Ovary (tissue), 9 donors: ENCODE data around the gene BMP3. TPM values are rescaled to one million over a fixed set of nuclear protein-coding genes. Genes with fewer than 3 reads are reported as not detected.
A peak's percentile ranks its signal among the peaks of the same experiment; 100 is the strongest.

Experiments
- DNase-seq, 5 donors: peaks; one replicate each; pipeline ENCODE4 v3.0.0-alpha.2; 2019 to 2020
- H3K27ac ChIP-seq, 2 donors: fragments of 200-600 bp; one replicate each; pipeline versions ENCODE4 v1.5.1 to v1.8.0; 2019 to 2022
- H3K27me3 ChIP-seq: fragments of 200-600 bp; one replicate; pipeline ENCODE4 v1.8.0; 2022
- H3K36me3 ChIP-seq: fragments of 200-600 bp; sonication (generic); one replicate; pipeline ENCODE4 v1.5.1; 2019
- H3K4me1 ChIP-seq: one replicate; pipeline ENCODE4 v1.8.1; 2013; ENCODE audit warnings: mild to moderate bottlenecking, moderate library complexity; ENCODE audit not compliant: insufficient read depth
- H3K4me3 ChIP-seq: fragments of 200-600 bp; sonication (generic); one replicate; pipeline ENCODE4 v1.5.1; 2017
- H3K9me3 ChIP-seq, 2 donors: fragments of 200-600 bp in 1 of 2; sonication (generic) in 1 of 2; one replicate each; pipeline versions ENCODE4 v1.5.1 to v1.8.1; 2013 to 2019; ENCODE audit warnings: mild to moderate bottlenecking in 1 of 2, moderate library complexity in 1 of 2
- CTCF ChIP-seq, 3 donors: fragments of 450-650 bp in 2 of 3; fragments of 200-600 bp in 1 of 3; IDR thresholded peaks; one replicate each; pipeline versions ENCODE4 v1.5.1 to v1.8.0; 2016 to 2022; ENCODE audit warnings: antibody characterized with exemption in 3 of 3, mild to moderate bottlenecking in 1 of 3
- EP300 ChIP-seq: sonication (generic); formaldehyde crosslinking; IDR thresholded peaks from one replicate; pipeline ENCODE4 v1.6.1; 2017; ENCODE audit warnings: antibody characterized with exemption
- POLR2A ChIP-seq: fragments of 450-650 bp; IDR thresholded peaks from one replicate; pipeline ENCODE4 v1.6.1; 2017; ENCODE audit warnings: antibody characterized with exemption, mild to moderate bottlenecking, moderate library complexity
- WGBS, 3 donors: extraction: QIAGEN DNeasy Blood & Tissue Kit in 1 of 3; methylation state at CpG; one replicate each; pipeline versions ENCODE4 v1.1.5 to v1.1.7; 2013 to 2017; 5-methylcytosine and 5-hydroxymethylcytosine counted together
- intact Hi-C, 4 donors: fragments of 100-400 bp; cut with DNase I; formaldehyde crosslinking; loops; one replicate each; pipeline versions ENCODE4 v1.11.0 to v1.15.1; 2022 to 2023
- polyA plus RNA-seq, 2 donors: library from polyadenylated mRNA; stranded (reverse); fragments of 200-250 nt in 1 of 2; fragments of 350-450 nt in 1 of 2; fragmentation: Illumina TruSeq in 1 of 2; extraction: RNeasy Lipid Tissue Mini Kit (QIAGEN cat#74804) in 1 of 2; gene quantifications; one replicate each; pipeline ENCODE4 v1.2.3, GENCODE V29; 2013 to 2014
- total RNA-seq, 7 donors: library from RNA; depleted of rRNA in 2 of 7; stranded (reverse); fragments of >200 nt in 2 of 7; fragmentation: NEBNext Ultra II Directional in 3 of 7; extraction: Animal tissue kit (Norgen Biotek cat#: 25700) in 3 of 7; gene quantifications; one replicate each; pipeline versions ENCODE4 v1.1.0 to v1.2.4, GENCODE V29; 2016 to 2023
- donor health status: DM: no; HTN: no; CAD: no; lungs with moderate emphysema.
- donor health status: DM: no; HTN: no; CAD: no.
- donor health status: Bipolar disorder and iron deficiency.
- donor health status: DM: yes; HTN: yes; CAD: no.
- donor health status: DM: no; HTN: no; CAD: no.
- donor health status: DM: yes; HTN: yes; CAD: no.

Gene BMP3
- total and polyA plus RNA-seq, 9 donors: 0.56 to 10.1 (median 3.9) TPM

DNA sequence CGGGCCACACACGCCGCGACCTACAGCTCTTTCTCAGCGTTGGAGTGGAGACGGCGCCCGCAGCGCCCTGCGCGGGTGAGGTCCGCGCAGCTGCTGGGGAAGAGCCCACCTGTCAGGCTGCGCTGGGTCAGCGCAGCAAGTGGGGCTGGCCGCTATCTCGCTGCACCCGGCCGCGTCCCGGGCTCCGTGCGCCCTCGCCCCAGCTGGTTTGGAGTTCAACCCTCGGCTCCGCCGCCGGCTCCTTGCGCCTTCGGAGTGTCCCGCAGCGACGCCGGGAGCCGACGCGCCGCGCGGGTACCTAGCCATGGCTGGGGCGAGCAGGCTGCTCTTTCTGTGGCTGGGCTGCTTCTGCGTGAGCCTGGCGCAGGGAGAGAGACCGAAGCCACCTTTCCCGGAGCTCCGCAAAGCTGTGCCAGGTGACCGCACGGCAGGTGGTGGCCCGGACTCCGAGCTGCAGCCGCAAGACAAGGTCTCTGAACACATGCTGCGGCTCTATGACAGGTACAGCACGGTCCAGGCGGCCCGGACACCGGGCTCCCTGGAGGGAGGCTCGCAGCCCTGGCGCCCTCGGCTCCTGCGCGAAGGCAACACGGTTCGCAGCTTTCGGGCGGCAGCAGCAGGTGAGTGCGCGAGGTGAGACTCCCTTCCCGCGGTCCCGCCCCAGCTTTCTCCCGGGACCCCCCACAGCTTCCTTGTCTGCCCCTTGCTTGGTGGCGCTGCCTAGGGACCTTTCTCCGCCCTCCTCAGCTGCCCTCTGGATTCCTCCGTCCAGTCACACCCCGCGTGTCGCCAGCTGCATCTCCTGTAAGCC is 678 bp downstream of the BMP3 start:
- Histone ChIP-seq H3K4me3 (peak overlapping the region; percentile 33), H3K9me3 (no peaks in the 10 kb centered on the region), H3K4me1 (peaks cover 1% of the 10 kb centered on the region), H3K36me3 (no peaks in the 10 kb centered on the region), H3K27ac (peak overlapping the region in 1 of 2 donors; percentile 11), H3K27me3 (no peaks in the 10 kb centered on the region)
- intact Hi-C loops: no loop called here
- 1 to 2% (median 1%) methylated on average over 47 to 77 of the region's 77 CpGs for WGBS, 3 donors
- peak in 2 of 5 donors; percentile 27 to 50 for DNase-seq
- TF ChIP-seq POLR2A: no peak
- no peak for TF ChIP-seq EP300
- TF ChIP-seq CTCF (IDR thresholded peaks at IDR 0.05): no peak

DNA sequence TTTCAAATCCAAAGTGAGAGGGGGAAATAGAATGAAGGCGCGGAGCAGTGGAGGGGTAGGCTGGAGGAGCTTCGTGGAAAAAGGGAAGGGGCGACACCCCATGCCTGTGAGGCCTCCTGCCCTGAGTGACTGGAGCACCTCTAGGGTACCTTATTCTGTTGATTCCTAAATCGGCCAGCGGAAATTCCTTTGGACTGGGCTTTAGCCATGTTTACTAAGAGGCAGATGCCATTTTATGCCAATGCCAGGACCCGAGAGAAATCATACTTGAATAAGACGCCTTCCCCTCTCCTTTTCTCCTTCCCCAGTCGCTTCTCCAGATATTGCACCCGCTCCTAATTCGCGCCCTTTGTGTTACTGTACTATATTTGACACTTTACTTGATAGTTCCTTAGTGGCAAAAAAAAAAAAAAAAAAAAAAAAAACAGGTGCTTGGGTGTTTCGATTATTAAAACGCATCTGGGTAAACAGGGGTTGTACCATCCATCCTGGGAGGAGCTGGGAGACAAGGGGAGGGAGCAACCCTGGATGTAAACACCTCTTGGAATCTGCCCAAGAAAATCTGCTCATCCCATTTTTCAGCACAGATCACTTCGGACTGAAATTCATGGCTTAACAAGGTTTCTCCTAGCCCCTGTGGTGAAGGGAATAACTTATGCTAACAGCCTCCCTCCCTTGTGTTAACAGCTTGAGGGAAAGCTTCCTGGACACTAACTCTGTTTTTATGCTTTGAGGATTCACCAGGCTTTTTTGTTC is 1.5 kb downstream of the BMP3 start:
- no peak for DNase-seq
- Histone ChIP-seq H3K36me3 (no peaks in the 10 kb centered on the region), H3K4me1 (peaks cover 1% of the 10 kb centered on the region), H3K27ac (peak overlapping the region in 1 of 2 donors; percentile 11), H3K4me3 (peak overlapping the region; percentile 33), H3K9me3 (no peaks in the 10 kb centered on the region), H3K27me3 (no peaks in the 10 kb centered on the region)
- 12 to 16% (median 12%) methylated on average over 15 of the region's 15 CpGs for WGBS, 3 donors
- intact Hi-C loops: no loop called here
- TF ChIP-seq CTCF (IDR thresholded peaks at IDR 0.05) (no peak), POLR2A (no peak), EP300 (no peak)

DNA sequence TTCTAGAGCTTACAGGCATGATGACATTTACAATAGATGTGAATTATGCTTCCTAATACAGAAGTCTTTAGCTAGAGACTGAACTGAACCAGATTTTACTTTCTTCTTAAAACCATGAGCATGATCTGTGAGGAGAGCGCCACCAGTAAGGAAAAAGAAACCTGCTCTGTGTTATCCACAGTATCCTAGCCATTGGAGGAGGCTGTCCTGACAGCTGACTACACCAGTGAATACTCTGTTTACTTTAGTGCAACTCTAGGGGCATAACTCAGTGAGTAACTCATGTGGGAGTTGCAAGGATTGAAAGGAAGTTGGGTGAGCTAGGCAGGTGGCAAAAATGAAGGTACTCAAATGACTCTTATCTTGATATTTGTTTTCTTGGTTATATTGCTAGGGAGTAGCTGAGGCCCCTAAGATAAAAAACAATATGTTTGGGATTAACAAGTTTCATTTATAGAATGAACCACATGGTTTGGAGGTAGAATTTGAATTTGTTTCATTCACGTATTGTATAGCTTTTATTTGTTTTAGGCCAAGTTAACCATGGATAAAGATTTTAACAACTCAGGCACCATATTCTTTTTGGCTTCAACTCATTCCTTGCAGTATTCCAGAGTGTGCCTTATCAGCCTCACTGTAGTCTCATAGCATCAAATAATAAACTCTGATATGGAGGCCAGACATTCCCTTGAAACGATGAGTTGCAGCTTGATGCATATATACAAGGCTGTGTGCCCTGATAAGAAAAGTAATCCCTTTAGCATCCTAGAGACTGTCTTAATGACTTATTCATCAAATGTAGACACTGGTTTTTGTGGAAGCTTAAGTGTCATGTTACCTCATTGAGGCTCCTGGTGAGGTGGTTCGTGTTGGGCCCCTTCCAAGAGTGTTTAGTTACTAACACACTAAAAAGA is 2.5 kb downstream of the BMP3 start:
- DNase-seq: no peak
- no peak overlapping the region for H3K27ac ChIP-seq
- no peak for TF ChIP-seq POLR2A
- TF ChIP-seq EP300: no peak
- TF ChIP-seq CTCF (IDR thresholded peaks at IDR 0.05): no peak
- H3K36me3 ChIP-seq: no peaks in the 10 kb centered on the region
- no peaks in the 10 kb centered on the region for H3K27me3 ChIP-seq
- H3K4me3 ChIP-seq: no peak overlapping the region
- intact Hi-C loops: no loop called here
- 69 to 72% (median 71%) methylated on average over 4 of the region's 4 CpGs for WGBS, 3 donors
- peaks cover 1% of the 10 kb centered on the region for H3K4me1 ChIP-seq
- no peaks in the 10 kb centered on the region for H3K9me3 ChIP-seq
